Panc1 (cell line): ENCODE measurements around the gene FGF19.

Experiments
- CTCF ChIP-seq: fragments of 450-650 bp; IDR thresholded peaks from 2 replicates; pipeline ENCODE4 v1.5.1; 2017; ENCODE audit warnings: mild to moderate bottlenecking
- POLR2AphosphoS5 ChIP-seq: IDR thresholded peaks from 2 replicates; pipeline ENCODE4 v1.6.1; 2012; ENCODE audit warnings: mild to moderate bottlenecking, low read depth, low read length, moderate library complexity
- REST ChIP-seq, 2 experiments: IDR thresholded peaks; 2 replicates each; pipeline ENCODE4 v1.6.1; 2011 to 2012; ENCODE audit warnings: low read depth in 2 of 2, control low read depth in 1 of 2, low read length in 1 of 2, mild to moderate bottlenecking in 1 of 2, moderate library complexity in 1 of 2; ENCODE audit not compliant: insufficient read depth in 1 of 2
- SIN3A ChIP-seq: IDR thresholded peaks from 2 replicates; pipeline ENCODE4 v1.6.1; 2012; ENCODE audit warnings: low read depth, mild to moderate bottlenecking, low read length, moderate library complexity, borderline replicate concordance; ENCODE audit not compliant: insufficient read depth

DNA sequence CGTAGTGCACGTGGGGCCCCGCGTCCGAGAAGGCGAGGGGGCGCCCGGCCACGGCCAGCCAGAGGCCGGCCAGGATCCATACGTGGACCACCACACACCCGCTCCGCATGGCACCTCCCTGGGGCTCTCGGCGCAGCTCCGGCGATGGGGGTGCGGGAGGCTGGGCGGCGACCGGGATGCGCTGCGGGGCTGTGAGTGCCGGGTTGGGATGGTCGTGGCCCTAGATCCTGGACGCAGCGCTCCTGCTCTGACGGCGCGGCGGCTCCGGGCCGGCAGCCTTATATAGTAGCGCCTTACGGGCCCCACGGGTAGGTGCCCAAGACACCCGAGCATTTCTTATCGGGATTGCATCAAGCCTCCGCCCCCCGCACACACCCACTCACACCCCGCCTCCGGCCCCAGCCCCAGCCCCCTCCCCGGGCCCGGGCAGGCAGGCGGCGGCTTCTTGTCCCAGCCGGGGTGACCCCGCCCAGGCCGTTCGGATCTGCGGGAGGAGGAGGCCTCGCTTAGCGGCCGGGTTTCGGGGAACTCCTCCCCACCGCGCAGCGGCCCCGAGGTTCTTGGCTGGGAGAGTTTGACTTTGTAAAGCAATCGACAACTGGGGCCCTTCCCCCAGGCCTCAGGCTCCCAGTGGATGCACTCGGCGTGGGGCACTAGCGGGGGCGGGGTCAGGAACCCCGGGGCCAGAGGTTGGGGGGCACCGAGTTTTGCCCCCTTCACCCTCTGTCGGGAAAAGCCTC is at the start of gene FGF19:
- TF ChIP-seq CTCF (no peak), REST (IDR thresholded peaks at IDR 0.05; ENCODE audit: insufficient read depth in 1 of 2, low read depth in 2 of 2, low read length in 1 of 2) (no peak), POLR2AphosphoS5 (no peak), SIN3A (no peak)
